Measurements from ENCODE around the gene KCNK10.

DNA sequence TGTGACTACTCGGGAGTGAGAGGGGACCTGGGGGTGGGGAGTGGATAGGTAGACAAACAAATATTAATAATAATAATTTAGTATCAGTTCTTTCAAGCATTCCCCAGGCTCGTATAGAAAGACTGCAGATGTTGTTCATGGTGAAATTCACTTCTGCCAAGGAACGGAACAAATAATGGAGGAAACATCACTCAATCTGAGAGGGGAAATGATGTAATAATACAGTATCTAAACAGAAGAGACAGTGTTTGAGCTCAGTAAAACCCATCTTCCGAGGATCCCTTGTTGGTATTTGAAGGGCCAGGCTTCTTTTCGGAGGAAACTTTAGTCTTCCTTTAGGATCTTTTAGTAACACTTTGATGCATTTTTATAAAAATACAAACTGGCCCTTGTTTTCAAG, 114.2 kb downstream of the KCNK10 start:
- no peak for TF ChIP-seq EZH2 (IDR thresholded peaks at IDR 0.05; ENCODE audit: borderline replicate concordance, low read length)
- TF ChIP-seq, protein P1, sequence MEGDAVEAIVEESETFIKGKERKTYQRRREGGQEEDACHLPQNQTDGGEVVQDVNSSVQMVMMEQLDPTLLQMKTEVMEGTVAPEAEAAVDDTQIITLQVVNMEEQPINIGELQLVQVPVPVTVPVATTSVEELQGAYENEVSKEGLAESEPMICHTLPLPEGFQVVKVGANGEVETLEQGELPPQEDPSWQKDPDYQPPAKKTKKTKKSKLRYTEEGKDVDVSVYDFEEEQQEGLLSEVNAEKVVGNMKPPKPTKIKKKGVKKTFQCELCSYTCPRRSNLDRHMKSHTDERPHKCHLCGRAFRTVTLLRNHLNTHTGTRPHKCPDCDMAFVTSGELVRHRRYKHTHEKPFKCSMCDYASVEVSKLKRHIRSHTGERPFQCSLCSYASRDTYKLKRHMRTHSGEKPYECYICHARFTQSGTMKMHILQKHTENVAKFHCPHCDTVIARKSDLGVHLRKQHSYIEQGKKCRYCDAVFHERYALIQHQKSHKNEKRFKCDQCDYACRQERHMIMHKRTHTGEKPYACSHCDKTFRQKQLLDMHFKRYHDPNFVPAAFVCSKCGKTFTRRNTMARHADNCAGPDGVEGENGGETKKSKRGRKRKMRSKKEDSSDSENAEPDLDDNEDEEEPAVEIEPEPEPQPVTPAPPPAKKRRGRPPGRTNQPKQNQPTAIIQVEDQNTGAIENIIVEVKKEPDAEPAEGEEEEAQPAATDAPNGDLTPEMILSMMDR (IDR thresholded peaks at IDR 0.05; ENCODE audit: low read length), result no peak

Measured in OCI-LY1 (cell line).